TTC549 (cell line): ENCODE data around the gene GALNT11.

Experiments used
- FAIRE-seq: peaks from 2 replicates; lab custom pipeline; 2012; peaks lifted over from hg19 to GRCh38; lab: Jason Lieb, UNC

Gene GALNT11

DNA sequence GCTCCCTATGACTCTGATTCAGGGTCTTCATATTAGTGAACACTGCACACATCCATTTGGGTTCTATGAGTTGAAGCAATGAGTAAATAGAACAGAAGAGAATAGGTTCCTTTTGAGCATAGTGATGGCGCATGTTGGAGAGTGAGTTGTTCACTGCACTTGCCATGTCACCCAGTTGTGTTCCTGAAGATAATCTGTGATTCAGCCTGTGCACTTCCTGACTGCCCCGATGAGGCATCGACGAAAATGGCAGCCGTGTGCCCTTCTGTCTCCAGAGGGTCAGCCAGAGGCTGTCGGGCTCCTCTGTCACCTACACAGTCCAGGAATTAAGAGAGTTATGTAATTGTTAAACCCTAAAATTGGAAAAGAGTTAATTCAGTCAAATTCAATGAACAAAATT lies 94.7 kb downstream of the GALNT11 start:
- FAIRE-seq: no peak

DNA sequence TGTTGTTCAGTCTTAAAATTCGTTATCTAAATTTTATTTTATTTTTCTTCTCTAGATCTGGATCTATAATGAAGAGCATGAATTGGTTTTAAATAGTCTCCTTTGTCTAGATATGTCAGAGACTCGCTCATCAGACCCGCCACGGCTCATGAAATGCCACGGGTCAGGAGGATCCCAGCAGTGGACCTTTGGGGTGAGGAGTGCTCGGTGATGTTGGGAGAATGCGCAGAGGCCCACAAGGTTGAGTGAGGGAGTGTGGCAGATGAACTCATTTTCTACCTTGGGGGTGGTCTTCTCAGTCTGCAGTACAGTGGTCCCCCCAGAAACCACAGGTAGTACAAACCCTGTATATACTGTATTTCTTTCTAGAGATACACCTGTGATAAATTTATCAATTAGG lies 95.3 kb downstream of the GALNT11 start:
- no peak for FAIRE-seq

DNA sequence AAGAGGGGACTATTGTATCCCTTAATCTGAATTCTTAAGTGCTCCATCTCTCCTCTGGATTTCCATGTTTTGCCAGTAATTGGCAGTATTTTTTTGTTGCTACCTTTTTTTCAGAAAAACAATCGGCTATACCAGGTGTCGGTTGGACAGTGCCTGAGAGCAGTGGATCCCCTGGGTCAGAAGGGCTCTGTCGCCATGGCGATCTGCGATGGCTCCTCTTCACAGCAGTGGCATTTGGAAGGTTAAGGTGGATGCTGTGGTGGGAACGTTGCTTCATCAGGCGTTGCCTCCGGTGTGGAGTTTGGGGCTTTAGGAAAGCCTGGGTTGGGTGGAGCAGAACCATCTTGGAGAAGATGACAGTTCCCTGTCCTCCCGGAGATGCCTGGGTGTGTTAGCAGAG lies 96.0 kb downstream of the GALNT11 start:
- FAIRE-seq: no peak

DNA sequence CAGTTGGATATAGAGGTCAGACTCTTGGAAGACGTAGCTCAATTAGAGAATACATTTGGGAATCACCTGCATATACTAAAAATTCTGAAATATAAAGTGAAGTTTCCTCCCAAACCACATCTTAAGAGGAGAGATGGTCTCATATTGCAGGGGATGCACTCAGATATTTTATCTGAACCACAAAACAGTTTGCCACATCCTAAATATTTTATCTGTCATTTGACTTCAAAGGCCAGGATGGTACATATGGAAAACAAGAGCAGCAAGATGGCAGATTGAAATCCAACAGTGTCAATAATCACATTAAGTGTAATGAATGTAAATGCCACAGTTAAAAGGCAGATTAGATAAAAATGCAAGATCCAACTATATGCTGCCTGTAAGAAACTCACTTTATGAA lies 97.1 kb downstream of the GALNT11 start:
- no peak for FAIRE-seq

DNA sequence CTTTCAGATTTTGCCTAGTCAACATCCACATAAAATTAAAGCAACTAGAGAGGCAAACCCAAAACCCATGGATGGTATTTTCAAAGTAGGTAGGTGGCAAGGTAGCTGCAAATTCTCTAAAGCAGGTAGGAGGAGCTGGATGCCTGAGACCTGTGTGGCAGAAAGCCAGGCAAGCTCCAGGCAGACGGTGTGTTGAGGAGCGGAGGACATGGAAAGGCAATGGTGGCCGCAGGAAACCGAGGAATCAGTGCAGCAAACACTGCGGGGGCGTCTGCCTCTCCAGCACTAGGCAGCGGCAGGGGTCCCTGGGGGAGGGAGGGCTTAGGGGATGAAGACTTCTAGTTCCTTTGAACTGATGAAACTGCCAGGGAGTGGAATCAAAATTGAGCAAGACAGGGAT lies 101.3 kb downstream of the GALNT11 start:
- no peak for FAIRE-seq

DNA sequence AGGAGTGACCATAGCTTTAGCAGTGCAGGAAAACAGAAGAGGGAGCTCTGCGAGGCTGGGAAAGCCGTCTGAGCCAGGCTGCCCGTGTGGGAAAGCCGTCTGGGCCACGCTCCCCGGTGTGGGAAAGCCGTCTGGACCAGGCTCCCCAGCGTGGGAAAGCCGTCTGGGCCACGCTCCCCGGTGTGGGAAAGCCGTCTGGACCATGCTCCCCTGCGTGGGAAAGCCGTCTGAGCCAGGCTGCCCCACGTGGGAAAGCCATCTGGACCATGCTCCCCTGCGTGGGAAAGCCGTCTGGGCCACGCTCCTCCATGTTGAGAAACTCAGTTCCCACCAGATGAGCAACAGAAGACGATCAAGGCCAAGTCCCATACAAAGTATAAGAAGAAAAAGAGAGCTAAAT lies 101.8 kb downstream of the GALNT11 start:
- FAIRE-seq: no peak

DNA sequence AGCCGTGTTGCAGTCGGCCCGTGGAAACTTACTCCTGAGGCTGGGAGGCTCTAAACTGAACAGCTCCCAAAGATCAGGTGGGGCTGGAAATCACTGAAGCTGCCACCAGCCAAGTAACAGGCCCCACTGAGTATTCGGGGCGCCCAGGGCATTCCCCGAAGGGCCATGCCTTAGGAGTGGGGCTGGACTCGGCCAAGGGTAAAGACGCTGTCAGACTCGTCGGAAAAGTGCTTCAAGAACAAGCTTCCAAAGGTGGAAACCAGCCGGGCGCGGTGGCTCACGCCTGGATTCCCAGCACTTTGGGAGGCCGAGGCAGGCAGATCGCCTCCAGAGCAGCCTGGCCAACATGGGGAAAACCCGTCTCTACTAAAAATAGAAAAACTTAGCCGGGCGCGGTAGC lies 102.8 kb downstream of the GALNT11 start:
- no peak for FAIRE-seq

DNA sequence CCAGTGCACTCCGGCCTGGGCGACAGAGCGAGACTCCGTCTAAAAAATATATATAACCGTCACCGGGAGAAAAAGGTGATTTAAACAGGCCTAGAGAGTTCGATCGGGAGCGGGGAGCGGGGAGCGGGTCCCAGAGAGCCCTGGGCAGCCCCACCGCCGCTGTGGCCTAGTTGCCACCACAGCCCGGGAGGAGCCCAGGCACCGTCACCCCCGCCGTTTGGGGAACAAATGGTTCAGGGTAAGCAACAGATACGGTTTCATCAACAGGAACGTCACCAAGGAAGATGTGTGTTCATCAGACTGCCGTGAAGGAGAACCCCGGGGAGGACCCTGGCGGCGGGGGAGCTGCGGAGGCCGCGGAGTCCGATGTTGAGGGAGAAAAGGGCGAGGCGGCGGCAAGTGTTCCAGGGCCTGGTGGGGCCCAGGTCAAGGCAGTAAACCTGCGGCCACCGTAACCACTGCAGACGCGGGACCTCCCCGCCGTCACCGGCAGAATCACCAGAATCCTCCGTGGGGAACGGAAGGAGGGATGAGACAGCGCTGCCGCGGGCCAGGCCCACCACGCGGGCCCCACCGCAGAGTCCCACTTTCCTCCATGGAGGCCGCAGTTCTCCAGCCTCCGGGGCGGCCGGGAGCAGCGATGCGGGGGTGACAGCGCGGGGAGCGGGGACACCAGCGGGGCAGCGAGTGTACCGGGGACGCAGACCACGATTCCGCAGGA lies 103.4 kb downstream of the GALNT11 start:
- no peak for FAIRE-seq

DNA sequence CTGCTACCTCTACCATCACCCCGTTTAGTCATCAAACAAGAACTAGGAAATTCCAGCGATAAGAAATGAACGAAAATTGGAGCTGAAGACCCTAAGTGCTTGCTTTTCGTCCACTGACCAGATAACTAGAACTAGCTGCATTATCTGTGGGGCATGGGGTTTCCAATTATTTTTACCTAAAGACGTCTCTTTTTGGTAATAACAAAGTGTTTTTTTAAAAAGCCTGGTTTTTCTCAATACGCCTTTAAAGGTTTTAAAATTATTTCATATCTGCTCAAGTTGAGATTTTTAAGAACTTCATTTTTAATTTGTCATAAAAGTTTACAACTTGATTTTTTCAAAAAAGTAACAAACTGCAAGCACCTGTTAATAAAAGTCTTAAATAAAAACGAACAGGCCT lies 104.2 kb downstream of the GALNT11 start:
- no peak for FAIRE-seq

DNA sequence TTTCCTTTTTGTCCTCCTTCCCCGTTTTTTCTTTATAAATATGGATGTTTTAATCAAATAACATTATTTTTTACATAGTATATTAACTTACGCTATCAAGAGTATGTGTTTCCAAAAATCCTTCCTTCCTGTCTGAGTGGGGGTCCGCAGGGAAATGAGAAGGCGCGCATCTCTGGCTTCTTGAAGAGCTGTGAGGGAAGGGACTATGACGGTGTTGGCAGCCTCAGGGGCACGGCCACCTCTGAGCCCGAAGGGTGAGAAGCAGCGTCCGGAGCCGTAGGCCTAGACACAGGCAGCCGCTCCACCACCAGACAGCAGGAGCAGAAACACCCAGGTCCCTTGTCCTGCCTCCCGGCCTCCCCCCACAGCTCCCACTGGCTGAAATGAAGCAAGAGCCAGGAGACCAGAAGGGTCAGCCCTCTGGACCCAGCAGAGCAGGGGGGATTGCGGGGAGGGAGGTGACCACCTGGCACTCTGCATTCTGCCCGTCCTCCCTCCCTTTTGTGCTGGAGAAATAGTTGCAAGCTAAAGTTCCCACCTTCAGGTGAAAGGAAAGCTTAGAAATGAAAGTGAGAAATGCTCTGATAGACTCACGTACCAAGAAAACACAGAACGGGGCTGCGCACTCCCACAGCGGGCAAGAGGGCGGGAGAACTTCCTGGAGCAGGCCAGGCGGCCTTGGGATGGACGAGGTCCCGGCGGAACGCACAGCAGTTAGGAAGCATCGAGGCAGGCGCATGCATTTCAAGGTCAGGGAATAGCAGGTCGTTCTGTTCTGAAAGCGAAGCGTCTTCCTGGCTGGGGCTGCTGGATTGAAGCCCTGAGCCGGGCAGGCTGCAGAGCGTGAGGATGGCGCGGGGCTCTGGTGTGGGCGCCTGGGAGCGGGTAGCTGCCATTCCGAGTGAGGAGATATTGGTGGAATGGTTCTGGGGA lies 105.5 kb downstream of the GALNT11 start:
- FAIRE-seq: no peak

DNA sequence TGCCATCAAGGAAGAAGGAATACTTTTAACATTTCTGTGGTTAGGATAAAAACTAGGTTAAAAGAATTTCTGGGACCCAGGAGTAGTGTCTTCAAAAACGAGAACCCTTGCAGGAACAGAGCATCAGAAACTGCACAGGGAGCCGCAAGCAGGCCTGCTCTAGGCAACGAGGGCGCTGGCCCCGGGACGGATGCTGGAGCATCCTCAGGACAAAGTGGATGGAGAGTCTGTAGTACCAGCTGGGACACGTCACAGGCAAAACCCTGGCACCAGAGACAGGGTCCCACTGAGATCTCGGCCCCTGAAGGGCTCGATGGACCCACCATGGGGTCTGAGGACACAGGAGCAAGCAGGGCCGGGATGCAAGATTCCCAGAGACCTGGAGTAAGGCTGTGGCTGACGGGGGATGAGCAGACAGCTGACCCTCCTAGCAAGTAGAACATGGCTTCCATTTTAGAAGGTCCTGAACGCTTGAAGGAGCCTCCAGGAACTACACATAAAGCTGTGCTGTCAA lies 106.6 kb downstream of the GALNT11 start:
- no peak for FAIRE-seq

DNA sequence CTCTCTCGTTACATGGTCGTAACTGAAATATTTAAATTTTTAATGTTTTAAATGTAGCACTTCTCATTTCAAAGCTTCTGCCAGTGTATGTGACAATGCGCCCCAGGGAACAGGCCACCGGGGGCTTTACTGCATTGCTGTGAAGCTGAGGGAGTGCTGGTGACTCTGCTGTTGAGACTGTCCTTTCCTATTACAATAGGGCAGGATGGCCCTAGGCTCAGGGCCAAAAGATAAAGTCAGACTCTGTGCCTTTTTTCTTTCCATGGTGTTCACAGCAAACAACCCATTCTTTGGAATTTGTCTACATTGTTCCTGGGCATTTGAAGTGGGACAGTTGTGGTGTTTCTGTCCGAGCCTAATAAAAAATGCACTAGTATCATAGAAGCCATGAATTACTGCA lies 107.3 kb downstream of the GALNT11 start:
- no peak for FAIRE-seq

DNA sequence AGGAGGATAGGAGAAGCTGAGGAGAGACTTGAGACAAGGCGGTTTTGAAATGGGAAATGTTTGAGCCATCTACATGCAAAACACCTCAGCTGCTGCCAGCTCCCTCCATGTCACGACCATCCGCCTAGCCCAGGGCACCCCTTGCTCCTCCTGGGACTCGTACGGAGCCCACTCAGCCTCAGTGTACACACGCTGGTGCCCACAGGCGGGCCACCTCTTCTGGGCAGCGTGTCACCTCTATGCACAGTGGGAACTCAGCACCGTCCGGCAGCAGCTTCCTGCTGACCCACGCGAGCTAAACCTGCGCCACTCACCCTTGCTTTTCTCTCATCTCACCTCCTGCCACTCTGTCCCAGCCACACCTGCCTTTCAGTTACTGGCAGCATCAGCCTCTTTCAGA lies 108.3 kb downstream of the GALNT11 start:
- FAIRE-seq: no peak

DNA sequence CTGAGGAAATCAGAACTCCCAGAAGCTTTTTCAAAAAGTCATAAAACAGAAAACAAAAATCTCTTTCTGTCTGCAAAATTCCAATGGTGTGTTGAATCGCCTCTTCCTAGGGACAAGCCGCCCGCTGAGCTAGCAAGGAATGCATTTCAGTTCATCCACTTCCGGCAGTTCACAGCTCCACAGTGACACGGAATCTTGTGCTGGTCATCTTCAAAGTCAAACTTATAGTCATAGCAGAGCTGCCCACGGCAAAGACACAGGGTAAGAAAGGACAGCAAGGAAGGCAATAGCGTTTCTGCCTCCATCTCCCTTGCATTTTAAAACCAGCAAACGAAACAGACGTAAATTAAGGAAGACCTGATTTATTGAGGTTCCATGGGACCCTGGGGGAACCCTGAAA lies 111.2 kb downstream of the GALNT11 start:
- FAIRE-seq: no peak

DNA sequence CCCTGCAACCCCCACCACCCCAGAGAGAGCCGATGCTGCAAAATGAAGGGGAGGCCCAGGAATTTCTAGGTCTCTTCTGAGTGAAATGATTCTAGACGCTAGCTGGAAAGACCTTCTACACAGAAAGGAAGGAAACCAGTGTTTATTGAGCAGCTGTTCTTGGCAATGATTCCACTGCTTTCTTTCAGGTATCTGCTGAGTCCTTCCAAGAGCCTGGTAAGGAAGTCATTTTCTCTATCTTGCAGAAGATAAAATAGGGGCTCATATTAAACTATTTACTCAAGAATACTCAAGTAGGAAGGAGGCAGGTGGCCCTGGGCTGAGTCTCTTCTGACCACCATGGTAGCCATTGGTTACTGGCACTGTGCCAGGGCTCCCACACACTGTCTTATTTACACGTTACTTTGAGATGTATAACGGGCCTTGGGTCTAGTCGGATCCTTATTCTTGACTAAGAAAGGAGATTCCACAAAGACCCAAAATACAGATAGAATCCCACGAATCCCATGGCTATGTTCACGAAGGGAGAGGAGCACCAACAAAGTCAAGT lies 112.1 kb downstream of the GALNT11 start:
- FAIRE-seq: no peak

DNA sequence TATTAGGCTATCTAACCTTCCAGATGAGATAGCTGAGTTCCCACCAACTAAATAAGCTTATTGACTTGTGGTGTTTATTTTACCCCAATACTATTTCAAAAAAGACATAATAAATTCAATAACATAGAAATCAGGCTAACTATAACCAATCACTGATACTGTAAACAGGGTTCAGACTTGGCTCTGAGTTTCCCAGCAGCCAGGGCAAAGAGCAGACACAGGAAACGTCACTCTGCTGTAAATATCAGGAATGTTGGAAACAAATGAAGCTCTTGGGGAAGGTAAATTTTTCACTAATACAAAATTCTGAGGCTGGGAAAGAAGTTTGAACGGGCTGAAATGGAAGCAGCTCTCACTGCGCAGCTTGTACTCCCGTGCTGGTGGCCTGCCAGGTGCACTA lies 114.6 kb downstream of the GALNT11 start:
- FAIRE-seq: no peak

DNA sequence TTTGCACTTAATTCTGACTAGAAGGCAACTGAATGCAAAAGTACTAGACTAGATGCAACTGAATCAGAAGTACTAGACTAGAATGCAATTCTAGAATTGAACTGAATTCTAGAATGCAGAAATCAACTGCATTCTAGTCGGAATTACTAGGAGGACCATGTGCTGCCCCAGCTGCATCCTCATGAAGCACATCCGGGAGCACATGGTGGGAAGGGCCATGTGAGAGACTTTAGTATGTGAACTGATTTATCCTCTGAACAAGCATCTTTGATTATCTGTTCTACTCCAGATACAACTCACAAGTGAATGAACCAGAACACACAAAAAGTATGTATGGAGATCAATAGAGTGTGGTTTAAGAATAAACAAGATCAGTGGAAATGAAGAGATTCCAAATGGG lies 115.1 kb downstream of the GALNT11 start:
- no peak for FAIRE-seq

DNA sequence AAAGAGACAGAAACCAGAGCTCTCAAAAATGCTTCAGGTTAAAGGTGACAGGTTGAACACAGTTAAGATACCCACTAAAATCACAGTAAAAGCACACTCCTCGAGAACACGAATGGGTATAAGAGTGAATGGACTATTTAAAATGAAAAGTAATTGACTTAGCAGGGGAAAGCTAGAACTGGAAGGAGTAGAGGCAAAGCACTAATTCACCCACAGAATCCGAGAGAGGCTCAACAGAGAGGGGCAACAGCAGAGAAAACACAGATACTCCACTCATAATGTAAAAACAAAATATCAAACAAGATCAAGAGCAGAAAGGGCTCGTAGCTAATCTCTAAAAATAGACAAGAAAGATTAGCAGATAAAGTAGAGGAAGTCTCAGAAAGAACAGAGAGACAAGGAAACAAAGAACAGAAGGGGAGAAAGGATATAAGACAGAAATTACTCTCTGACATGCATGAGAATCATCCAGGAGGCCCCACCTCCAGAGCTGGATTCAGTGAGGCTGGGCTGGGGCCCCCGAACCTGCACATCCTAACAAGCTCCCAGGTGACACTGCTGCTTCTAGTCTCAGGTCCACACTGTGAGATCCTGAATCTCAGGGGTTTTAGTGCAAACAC lies 117.6 kb downstream of the GALNT11 start:
- FAIRE-seq: no peak

DNA sequence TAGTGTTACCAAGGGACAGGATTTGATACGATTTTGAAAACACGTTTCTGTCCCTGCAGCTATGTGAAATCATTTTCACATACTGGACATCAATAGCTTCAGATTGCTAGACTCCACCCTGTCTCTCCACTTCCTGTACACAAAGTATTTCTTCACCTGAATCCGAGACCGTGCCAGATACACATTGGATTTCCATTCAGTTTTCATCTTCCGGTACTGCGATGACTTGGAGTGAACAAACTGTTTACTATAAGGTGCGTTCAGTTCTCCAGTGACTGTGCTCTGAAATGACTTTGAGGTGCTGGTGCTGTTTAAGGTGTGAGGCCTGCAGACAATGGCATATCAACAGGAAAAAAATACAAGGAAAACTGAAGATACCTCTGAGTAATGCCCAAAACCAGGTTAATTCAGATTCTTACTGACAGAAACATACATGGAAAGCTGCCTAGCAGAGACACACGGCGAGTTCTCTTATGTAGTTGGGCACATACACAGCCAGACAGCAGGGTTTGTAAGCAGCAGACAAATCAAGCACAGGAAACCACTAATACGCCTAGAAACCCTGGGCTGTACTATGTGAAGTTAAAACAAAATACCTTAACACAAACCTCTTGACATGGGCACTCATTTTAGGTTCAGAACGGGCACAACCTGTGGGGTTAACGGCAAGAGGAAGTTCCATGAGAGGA lies 119.2 kb downstream of the GALNT11 start:
- FAIRE-seq: no peak

DNA sequence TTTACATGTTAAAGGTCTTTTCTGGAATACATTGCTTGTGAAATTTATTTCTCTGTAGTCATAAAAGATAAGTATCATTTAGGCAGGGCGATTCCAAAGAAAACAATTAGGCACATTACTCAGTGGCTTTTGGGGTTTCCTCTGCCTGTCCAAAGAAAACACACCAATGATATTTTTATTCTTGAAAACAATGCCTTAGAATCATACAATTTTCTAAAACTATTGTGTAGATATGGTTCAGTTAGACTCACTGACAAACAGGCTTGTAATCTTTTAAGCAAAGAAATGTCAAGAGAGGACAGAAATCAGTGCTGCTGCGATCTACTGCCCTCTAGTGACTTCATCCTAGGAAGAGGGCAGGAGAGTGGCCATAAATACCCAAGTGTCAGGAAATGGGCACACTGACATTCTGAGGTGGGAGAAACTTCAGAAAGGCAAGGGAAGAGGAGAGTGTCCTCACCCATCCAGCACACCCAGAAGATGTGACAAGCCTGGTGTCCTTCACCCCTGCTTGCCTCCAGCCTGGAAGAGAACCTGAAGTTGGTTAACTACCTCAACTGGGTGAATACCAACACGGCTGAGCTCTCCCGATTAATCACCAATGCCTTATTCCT lies 120.5 kb downstream of the GALNT11 start:
- no peak for FAIRE-seq

DNA sequence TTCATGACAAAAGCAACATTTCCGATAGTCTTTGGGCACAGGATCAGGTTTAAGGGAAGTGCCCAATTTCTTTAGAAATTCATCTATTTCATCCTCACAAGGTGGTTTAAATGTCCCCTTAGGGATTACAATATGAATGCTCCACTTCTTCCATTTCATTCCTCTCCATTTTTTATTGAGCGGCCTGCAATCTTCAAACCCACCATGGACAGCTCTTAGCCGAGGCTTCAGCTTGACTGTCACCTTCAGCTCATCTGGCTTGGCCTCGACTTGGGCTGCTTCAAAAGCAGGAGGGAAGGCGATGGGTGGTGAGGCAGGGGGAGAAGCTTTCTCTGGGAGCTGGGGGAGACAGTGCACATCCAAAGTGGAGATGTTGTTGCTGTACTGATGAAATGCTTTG lies 123.2 kb downstream of the GALNT11 start:
- no peak for FAIRE-seq

DNA sequence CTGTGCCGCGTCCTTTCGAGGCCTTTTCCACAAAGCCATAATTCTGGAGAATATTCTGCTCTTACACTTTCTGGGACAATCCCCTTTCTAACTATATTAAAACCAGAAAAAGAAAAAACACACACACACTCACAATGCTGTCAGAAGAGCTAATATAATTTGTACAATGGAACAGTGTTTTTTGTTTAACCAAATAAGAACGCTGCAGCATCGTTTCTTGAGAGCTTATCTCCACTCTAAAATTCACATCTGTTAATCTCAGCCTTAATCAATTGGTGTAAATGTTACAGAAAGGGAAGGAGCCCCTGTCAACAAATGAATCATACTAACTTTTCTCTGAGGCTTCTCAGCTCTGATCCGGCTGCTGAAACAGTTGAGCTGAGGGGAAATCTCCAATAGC lies 123.9 kb downstream of the GALNT11 start:
- FAIRE-seq: no peak
